ENCODE results near the gene LRRC7. TPM values are rescaled to one million over a fixed set of nuclear protein-coding genes. Genes with fewer than 3 reads are reported as not detected.

LRRC7 gene
- polyA plus RNA-seq, 1 donor from 2014 or later, result 141 TPM

- Histone ChIP-seq H3K9me3 (ENCODE audit: low read length) (no peaks in the 10 kb centered on the region), H3K4me2 (ENCODE audit: low read length) (no peak overlapping the region), H3F3A (ENCODE audit: insufficient read depth, low read length, poor library complexity, severe bottlenecking) (no peaks in the 10 kb centered on the region), H2AFZ (ENCODE audit: low read depth, low read length) (no peak overlapping the region), H3K79me2 (replicated peaks; ENCODE audit: insufficient read depth, low read length) (no peaks in the 10 kb centered on the region), H3K4me3 (ENCODE audit: low read length) (no peak overlapping the region), H4K20me1 (ENCODE audit: insufficient read depth) (no peaks in the 10 kb centered on the region), H3K27me3 (ENCODE audit: insufficient read depth, low read depth, low read length) (no peaks in the 10 kb centered on the region), H3K9me2 (ENCODE audit: insufficient read depth, low read length) (no peaks in the 10 kb centered on the region), H3K27ac (ENCODE audit: low read length) (no peak overlapping the region), H3K36me3 (ENCODE audit: insufficient read depth, low read length) (no peaks in the 10 kb centered on the region), H3K9ac (ENCODE audit: low read length) (no peak overlapping the region)
- TF ChIP-seq TAF1 (IDR thresholded peaks at IDR 0.05; ENCODE audit: low read depth) (no peak), POLR2AphosphoS5 (IDR thresholded peaks at IDR 0.05) (no peak), REST (IDR thresholded peaks at IDR 0.05; ENCODE audit: borderline replicate concordance) (no peak), SMC3 (conservative IDR thresholded peaks at IDR 0.05; ENCODE audit: poor library complexity) (no peak), EP300 (conservative IDR thresholded peaks at IDR 0.05; ENCODE audit: poor library complexity, severe bottlenecking) (no peak), EZH2 (IDR thresholded peaks at IDR 0.05; ENCODE audit: borderline replicate concordance, insufficient read depth, low read length, poor library complexity, severe bottlenecking) (no peak), RAD21 (conservative IDR thresholded peaks at IDR 0.05) (no peak)
Observed at GRCh38 chr1:69929308-69930057, 361.8 kb downstream of the LRRC7 start.

- Histone ChIP-seq H4K20me1 (ENCODE audit: insufficient read depth) (no peaks in the 10 kb centered on the region), H3K9ac (ENCODE audit: low read length) (no peak overlapping the region), H3F3A (ENCODE audit: insufficient read depth, low read length, poor library complexity, severe bottlenecking) (no peaks in the 10 kb centered on the region), H3K4me2 (ENCODE audit: low read length) (no peak overlapping the region), H3K27ac (ENCODE audit: low read length) (no peak overlapping the region), H3K27me3 (ENCODE audit: insufficient read depth, low read depth, low read length) (no peaks in the 10 kb centered on the region), H2AFZ (ENCODE audit: low read depth, low read length) (no peak overlapping the region), H3K36me3 (ENCODE audit: insufficient read depth, low read length) (no peaks in the 10 kb centered on the region), H3K9me2 (ENCODE audit: insufficient read depth, low read length) (no peaks in the 10 kb centered on the region), H3K4me3 (ENCODE audit: low read length) (no peak overlapping the region), H3K9me3 (ENCODE audit: low read length) (no peaks in the 10 kb centered on the region), H3K79me2 (replicated peaks; ENCODE audit: insufficient read depth, low read length) (no peaks in the 10 kb centered on the region)
- TF ChIP-seq REST (IDR thresholded peaks at IDR 0.05; ENCODE audit: borderline replicate concordance) (no peak), SMC3 (conservative IDR thresholded peaks at IDR 0.05; ENCODE audit: poor library complexity) (no peak), MXI1 (conservative IDR thresholded peaks at IDR 0.05; ENCODE audit: poor library complexity, severe bottlenecking) (no peak), EP300 (conservative IDR thresholded peaks at IDR 0.05; ENCODE audit: poor library complexity, severe bottlenecking) (no peak), EZH2 (IDR thresholded peaks at IDR 0.05; ENCODE audit: borderline replicate concordance, insufficient read depth, low read length, poor library complexity, severe bottlenecking) (no peak), TAF1 (IDR thresholded peaks at IDR 0.05; ENCODE audit: low read depth) (no peak), POLR2AphosphoS5 (IDR thresholded peaks at IDR 0.05) (no peak), RAD21 (conservative IDR thresholded peaks at IDR 0.05) (no peak), CTCF (IDR thresholded peaks at IDR 0.05; ENCODE audit: poor library complexity, severe bottlenecking) (no peak)
Observed at GRCh38 chr1:69930396-69930795, 362.7 kb downstream of the LRRC7 start.

Measured in neural cell (in vitro differentiated cells).